Uterus (tissue), 2 donors: ENCODE measurements around the gene TRUB1.

ENCODE experiments used
- CTCF ChIP-seq, 4 experiments: fragments of 200-600 bp in 2 of 4; fragments of 450-650 bp in 2 of 4; sonication (generic) in 2 of 4; IDR thresholded peaks; one replicate each; pipeline ENCODE4 v1.5.1; 2016 to 2019; ENCODE audit warnings: antibody characterized with exemption in 4 of 4, mild to moderate bottlenecking in 2 of 4, moderate library complexity in 1 of 4
- POLR2A ChIP-seq, 2 donors: fragments of 450-650 bp; IDR thresholded peaks; one replicate each; pipeline ENCODE4 v1.6.1; 2016; ENCODE audit warnings: antibody characterized with exemption in 2 of 2, mild to moderate bottlenecking in 1 of 2, moderate library complexity in 1 of 2

- TF ChIP-seq CTCF (IDR thresholded peaks at IDR 0.05) (no peak), POLR2A (IDR thresholded peaks at IDR 0.05) (no peak)
Observed at GRCh38 chr10:114920459-114920858, 17.5 kb upstream of the TRUB1 start.
